ENCODE data around the gene NLRP6.
"Not testable (repeated sequence)": the region's sequence is repeated elsewhere in the genome, so short reads cannot be mapped to it uniquely, and the experiment has no call there.

The NLRP6 gene

DNA sequence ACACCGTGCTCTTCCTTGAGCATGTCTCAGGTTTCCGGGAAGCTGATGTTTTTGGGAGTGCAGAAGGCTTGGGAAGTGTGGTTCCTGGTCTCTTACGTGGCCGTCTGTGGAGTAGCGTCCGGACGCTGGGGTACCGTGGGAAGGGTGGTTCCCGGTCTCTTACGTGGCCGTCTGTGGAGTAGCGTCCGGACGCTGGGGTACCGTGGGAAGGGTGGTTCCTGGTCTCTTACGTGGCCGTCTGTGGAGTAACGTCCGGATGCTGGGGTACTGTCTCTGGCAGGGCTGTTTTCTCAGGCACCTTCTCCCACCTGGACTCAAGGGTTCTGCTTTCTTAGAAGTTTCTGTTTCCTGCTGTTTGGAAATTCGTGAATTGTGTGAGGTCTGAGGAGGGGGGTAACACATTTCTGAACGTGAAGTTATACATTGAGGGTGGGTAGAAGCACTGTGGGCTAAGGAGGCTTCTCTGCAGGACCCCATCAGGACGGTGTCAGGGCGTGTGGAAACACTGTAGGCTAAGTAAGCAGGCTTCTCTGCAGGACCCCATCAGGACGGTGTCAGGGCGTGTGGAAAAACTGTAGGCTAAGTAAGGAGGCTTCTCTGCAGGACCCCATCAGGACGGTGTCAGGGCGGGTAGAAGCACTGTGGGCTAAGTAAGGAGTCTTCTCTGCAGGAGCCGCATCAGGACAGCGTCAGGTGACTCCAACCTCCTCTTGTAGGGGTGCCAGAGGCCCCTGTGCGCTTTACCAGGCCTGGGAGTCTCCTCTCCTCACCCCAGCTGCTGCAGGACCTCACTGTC lies 47.8 kb downstream of the NLRP6 start:
- DNase-seq (ENCODE audit: low read depth), result no peak

DNA sequence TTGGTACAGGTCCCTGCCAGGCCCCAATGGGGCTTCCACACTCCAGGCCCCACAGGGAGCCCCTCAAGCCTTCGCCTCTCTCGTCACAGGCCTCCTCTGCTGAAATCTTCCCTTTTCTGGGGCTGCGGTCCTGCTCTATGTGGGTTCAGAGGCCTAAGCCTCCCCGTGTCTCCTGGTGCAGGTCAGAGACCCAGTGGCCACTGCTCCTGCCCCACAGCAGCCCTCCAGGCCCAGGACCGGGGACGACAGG lies 48.3 kb downstream of the NLRP6 start:
- no peak for DNase-seq (ENCODE audit: low read depth)

DNA sequence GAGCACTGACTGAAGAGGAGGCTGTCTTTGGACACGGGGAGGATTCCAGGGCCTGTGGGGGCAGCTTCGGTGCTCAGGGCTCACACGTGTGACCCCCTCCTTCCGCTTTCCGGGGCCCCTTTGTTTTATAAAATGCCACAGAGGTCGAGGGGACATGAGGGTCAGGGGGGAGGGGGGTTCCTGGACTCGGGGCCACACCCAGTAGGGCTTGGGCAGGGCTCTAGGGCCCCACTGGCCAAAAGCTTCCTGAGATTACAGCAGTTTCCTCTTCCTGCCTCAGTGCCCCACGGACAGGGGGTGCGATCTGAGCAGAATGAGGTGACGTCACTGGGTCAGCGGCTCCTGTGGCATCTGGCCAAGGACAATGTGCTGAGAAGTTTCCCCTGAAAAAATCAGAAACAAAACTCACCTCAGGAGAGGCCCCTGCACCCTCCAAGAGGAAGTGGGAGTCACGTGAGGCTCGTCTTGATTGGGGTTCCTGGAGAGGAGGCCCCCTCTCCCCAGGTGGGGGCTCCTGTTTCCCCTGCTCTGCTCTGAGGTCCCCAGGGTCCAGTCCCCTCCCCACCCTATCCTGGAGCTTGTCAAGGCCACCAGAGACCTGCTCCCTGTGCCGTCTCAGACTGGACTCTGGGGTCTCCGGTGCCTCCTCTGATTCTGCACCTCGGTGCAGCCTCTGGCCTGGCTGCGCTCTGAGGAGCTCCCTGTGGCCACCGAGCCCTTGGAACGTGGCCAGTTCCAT lies 48.8 kb downstream of the NLRP6 start:
- peak; percentile 44 for DNase-seq (ENCODE audit: low read depth)

DNA sequence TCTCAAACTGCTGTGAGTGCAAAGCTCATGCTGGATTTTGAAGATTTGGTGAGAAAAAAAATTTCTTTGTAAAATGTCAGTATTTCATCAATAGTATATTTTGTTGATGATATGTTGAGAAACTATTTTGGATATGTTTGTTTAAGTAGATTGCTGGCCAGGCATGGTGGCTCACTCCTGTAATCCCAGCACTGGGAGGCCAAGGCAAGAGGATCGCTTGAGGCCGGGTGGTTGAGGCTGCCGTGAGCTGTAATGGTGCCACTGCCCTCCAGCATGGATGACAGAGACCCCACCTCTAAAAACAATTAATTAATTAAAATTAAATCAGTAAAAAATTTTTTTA lies 49.3 kb downstream of the NLRP6 start:
- DNase-seq (ENCODE audit: low read depth), result no peak

DNA sequence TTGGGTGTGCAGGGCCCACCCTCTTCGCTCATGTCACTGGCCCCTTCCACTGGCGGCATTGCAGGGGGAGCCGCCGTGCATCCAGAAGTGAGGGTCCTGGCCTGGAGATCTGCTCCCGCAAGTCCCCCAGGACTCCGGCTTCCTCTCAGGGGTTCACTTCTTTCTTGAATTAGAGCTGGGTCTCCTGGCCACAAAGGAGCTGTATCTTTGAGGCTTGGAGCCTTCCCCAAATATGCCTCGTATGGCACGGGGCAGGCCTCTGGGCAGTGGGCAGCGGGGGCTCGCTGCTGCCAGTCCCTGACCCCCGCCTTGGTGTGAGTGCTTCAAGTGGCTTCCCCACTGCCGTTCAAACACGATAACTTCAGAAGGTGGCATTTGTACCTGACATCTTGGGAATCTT lies 49.8 kb downstream of the NLRP6 start:
- DNase-seq (ENCODE audit: low read depth), result no peak

DNA sequence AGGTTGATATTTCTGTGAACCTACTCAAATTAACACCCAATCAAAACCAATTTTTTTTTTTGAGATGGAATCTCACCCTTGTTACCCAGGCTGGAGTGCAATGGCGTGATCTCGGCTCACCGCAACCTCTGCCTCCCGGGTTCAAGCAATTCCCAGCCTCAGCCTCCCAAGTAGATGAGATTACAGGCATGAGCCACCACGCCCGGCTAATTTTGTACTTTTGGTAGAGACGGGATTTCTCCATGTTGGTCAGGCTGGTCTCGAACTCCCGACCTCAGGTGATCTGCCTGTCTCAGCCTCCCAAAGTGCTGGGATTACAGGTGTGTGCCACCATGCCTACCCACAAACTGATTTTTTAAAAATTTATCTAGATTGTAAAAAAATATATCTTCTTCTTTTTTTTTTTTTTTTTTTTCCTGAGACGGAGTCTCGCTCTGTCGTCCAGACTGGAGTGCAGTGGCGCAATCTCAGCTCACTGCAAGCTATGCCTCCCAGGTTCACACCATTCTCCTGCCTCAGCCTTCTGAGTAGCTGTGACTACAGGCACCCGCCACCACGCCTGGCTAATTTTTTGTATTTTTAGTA lies 50.4 kb downstream of the NLRP6 start:
- DNase-seq (ENCODE audit: low read depth), result not testable (repeated sequence)

DNA sequence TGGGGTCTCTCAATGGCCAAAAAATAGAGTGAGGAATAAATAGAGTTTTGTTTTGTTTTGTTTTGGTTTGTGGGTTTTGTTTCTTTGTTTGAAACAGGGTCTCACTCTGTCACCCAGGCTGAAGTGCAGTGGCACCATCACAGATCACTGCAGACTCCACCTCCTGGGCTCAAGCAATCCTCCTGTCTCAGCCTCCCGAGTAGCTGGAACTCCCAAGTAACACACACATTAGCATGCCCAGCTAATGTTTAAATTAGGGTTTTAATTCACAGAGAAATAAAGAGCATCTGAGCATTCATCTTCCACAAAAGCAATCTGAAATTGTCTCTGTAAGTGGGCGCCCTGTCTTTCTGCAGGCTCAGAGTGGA lies 51.7 kb downstream of the NLRP6 start:
- no peak for DNase-seq (ENCODE audit: low read depth)

DNA sequence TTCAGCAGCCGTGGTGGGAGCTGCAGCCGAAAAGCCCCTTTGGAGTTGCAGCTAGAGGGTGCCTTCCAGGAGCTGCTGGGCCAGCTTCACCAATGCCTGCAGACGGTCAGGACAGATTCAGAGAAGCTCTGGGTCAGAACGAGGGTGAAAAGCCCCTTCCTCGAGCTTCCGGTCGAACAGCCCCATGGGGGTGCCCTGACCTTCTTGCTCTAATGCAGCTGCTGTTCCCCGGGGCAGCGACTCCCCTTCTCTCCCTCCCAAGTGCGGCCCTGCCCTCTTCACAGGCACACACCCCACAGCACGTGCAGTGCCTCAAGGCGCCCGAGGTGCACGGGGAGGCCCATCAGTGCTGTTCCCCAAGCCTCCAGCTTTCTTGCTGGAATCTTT lies 52.1 kb downstream of the NLRP6 start:
- no peak for DNase-seq (ENCODE audit: low read depth)

DNA sequence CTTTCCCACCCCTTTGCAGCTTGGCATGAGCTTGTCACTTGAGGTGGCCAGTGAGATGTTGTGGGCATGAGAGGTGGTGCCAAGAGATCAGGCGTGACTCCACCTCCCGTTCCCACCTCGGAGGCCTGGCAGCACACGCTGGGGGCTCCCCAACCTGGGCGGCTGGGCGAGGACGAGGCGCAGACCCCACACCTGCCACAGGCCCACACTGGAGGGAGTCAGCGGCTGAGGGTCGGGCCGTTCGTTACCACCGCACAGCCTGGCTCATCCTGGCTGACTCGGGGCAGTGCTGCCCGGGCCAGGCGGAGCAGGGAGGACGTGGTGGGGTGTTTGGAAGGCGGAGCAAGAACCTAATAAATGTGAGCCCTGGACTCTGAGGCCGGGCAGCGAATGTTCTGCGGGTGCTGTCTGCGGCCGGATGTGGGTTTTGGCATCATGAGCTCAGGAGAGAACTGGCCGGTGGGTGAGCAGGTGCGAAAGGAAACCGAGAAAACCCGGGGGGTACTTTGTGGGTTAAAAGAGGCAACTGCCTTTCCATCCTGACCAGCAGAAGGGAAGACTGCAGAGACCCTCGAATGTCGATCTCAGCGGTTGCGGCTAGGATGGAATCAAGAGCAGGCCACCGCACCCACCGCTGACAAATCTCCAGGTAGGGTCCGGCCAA lies 52.6 kb downstream of the NLRP6 start:
- no peak for DNase-seq (ENCODE audit: low read depth)

DNA sequence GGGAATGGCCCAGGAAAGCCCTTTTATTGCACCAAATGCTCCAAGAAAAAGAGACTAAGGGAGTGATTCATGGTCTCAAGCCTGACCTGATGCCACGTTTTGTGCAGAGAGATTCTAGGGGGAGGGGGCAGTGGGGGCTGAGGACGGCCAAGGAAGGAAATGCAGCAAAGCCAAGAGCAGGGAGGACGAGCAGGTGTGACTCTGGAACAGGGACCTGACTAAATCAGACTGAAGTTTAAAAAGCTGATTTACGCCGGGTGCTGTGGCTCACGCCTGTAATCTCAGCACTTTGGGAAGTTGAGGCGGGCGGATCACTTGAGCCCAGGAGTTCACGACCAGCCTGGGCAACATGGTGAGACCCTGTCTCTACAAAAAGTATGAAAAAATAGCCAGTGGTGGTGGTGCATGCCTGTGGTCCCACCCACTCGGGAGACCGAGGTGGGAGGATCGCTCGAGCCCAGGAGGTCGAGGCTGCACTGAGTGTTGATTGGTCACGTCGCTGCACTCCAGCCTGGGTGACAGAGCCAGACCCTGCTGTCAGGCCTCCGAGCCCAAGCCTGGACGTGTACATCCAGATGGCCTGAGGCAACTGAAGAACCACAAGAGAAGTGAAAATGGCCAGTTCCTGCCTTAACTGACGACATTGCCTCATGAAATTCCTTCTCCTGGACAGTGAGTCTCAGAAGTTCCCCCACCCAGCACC lies 53.3 kb downstream of the NLRP6 start:
- no peak for DNase-seq (ENCODE audit: low read depth)

DNA sequence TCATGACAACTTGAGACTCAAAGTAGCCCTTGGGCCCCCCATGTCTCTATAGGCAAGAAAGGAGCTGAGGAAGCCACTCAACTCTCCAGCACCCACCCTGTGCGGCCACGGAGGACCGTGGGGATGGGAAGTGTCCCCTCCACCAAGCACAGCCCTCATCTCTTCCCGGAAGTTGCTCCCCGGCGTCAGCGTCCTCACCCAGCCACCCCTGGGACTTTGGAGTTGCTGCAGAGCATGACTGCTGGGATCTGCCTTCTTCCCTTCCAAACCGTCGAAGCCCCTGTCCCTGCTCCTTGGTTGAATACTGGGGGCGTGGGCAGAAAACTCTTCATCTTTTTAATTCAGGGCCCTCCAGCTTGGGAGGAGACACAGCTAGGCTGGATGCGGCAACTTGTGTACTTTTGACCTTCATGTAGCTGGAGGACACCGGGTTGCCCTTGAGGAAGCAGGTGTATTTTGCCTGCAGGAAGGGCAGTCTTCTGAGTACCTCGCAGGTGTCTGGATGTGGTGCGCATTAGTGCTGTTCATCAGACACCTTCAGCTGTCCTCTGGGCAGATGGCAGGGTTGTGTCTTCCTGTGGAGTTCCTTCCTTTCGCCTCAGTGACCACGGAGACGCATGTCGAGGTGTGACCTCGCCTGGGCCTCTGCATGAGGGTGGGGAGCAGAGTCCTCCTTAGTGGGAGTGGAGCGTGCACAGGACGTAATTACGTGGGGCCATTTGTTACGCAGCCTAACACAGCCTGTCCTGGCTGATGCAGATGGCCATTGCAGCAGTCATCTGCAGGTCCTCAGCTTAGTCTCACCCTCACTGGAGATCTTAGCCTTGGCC lies 54.7 kb downstream of the NLRP6 start:
- DNase-seq (ENCODE audit: low read depth), result no peak

DNA sequence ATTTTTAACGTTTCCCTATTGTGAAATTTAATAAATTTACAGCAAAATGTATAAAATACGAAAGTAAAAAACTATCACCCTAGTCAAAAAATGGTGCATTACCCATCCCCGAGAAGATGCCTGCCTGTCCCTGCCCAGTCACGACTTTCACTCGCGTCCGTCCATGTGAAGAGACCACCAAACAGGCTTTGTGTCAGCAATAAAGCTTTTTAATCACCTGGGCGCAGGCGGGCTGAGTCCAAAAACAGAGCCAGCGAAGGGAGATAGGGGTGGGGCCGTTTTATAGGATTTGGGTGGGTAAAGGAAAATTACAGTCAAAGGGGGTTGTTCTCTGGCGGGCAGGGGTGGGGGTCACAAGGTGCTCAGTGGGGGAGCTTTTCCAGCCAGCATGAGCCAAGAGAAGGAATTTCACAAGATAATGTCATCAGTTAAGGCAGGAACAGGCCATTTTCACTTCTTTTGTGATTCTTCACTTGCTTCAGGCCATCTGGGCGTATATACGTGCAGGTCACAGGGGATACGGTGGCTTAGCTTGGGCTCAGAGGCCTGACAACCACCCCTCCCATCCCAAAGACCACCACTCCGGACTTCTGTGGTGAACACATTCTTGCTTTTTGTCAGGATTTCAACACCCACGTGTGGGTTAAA lies 55.5 kb downstream of the NLRP6 start:
- DNase-seq (ENCODE audit: low read depth), result not testable (repeated sequence)

DNA sequence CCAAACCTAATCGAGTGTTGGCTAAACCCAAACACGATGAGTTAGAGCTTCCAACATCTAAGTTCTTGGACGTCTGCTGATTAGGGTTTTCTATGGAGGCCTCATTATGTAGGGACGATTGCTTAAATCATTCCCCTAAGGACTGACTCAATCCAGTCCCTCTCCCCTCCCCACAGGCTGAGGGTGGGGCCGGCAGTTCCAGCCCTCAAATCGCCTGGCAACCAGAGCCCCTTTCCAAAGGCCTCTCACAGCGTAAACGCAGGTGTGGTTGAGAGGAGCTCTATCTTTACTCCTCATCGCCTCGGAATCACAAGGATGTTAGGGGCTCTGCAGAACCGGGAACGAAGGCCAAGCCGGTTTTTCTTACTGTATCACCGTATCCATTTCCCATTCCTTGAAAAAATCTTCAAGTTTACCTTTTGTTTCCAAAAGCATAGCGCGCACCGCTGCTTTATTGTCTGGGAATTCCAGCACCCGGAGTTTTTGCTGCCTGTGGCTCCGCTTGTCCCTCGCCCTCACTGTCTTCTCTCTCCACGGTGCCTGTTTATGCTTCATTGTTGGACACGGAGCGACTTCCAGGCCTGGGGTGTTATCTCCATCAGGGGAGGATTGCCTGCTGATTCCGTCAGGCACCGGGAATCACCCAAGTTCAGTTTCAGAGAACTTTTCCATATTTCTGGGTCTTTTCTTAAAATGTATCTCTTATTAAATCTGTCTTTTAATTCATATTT lies 56.2 kb downstream of the NLRP6 start:
- no peak for DNase-seq (ENCODE audit: low read depth)

Measured in stimulated activated CD8-positive, alpha-beta memory T cell treated with anti-CD3 and anti-CD28 coated beads, Interleukin-12 subunit alpha, Interleukin-12 subunit beta, amount 100 ng/mL, for 1 hour (primary cell).